Body of pancreas (tissue), 4 donors: ENCODE data around the gene NBEAL2.

Experiments used
- POLR2A ChIP-seq, 3 donors: fragments of 450-650 bp; IDR thresholded peaks; one replicate each; pipeline ENCODE4 v1.6.1; 2016; ENCODE audit warnings: antibody characterized with exemption in 3 of 3, mild to moderate bottlenecking in 2 of 3
- TF ChIP-seq, protein P1 (sequence below), 7 experiments: fragments of 450-650 bp in 4 of 7; fragments of 200-600 bp in 3 of 7; sonication (generic) in 3 of 7; IDR thresholded peaks; one replicate each; pipeline ENCODE4 v1.5.1; 2016 to 2019; ENCODE audit warnings: antibody characterized with exemption in 7 of 7

DNA sequence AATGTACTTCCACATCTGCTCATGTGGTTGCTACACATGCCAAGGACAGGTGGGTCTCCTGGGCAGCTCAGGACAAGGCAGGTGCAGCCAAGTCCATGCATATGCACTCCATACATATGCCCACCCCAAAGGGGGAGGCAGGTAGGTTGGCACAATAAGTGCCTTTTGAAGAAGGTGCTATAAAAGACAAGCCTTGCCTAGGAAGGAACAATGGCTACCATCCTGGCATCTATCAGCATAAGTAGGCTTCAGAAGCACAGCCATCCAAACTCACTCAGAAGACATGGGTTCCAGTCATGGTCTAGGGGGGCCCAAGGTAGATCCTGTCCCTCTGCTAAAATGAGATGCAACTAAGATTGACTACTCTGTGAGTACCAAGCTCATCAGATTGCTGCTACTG lies 34.6 kb downstream of the NBEAL2 start:
- TF ChIP-seq, protein P1, sequence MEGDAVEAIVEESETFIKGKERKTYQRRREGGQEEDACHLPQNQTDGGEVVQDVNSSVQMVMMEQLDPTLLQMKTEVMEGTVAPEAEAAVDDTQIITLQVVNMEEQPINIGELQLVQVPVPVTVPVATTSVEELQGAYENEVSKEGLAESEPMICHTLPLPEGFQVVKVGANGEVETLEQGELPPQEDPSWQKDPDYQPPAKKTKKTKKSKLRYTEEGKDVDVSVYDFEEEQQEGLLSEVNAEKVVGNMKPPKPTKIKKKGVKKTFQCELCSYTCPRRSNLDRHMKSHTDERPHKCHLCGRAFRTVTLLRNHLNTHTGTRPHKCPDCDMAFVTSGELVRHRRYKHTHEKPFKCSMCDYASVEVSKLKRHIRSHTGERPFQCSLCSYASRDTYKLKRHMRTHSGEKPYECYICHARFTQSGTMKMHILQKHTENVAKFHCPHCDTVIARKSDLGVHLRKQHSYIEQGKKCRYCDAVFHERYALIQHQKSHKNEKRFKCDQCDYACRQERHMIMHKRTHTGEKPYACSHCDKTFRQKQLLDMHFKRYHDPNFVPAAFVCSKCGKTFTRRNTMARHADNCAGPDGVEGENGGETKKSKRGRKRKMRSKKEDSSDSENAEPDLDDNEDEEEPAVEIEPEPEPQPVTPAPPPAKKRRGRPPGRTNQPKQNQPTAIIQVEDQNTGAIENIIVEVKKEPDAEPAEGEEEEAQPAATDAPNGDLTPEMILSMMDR (IDR thresholded peaks at IDR 0.05), result no peak
- no peak for TF ChIP-seq POLR2A (IDR thresholded peaks at IDR 0.05)
